Parathyroid adenoma (tissue), 2 donors: ENCODE results near the gene LAMP5.

Experiments
- H2AFZ ChIP-seq: fragments of 300-600 bp; sonication (generic); one replicate; pipeline ENCODE4 v1.7.0; 2017; ENCODE audit warnings: antibody characterized with exemption, mild to moderate bottlenecking
- H3K27ac ChIP-seq: fragments of 300-600 bp; sonication (generic); one replicate; pipeline ENCODE4 v1.7.0; 2017
- H3K27me3 ChIP-seq: fragments of 300-600 bp; sonication (generic); one replicate; pipeline ENCODE4 v1.7.0; 2017; ENCODE audit warnings: low read length; ENCODE audit not compliant: control insufficient read depth, insufficient read depth
- H3K36me3 ChIP-seq: fragments of 300-600 bp; sonication (generic); one replicate; pipeline ENCODE4 v1.7.0; 2017; ENCODE audit warnings: low read length; ENCODE audit not compliant: control insufficient read depth, insufficient read depth
- H3K4me1 ChIP-seq: fragments of 300-600 bp; sonication (generic); one replicate; pipeline ENCODE4 v1.7.0; 2017; ENCODE audit warnings: control low read depth
- H3K4me2 ChIP-seq: fragments of 300-600 bp; sonication (generic); one replicate; pipeline ENCODE4 v1.7.0; 2017; ENCODE audit warnings: low read length
- H3K4me3 ChIP-seq: fragments of 300-600 bp; sonication (generic); one replicate; pipeline ENCODE4 v1.7.0; 2017; ENCODE audit warnings: low read depth, low read length
- H3K79me2 ChIP-seq: fragments of 300-600 bp; sonication (generic); one replicate; pipeline ENCODE4 v1.7.0; 2017; ENCODE audit warnings: control low read depth
- H3K9ac ChIP-seq: fragments of 300-600 bp; sonication (generic); one replicate; pipeline ENCODE4 v1.7.0; 2017; ENCODE audit warnings: mild to moderate bottlenecking
- H3K9me3 ChIP-seq: fragments of 300-600 bp; sonication (generic); one replicate; pipeline ENCODE4 v1.7.0; 2017; ENCODE audit warnings: low read length; ENCODE audit not compliant: control insufficient read depth
- CTCF ChIP-seq: fragments of 300-600 bp; sonication (generic); IDR thresholded peaks from one replicate; pipeline ENCODE4 v1.7.0; 2017; ENCODE audit warnings: antibody characterized with exemption, mild to moderate bottlenecking
- donor health status: primary hyperparathyroidism.

Gene LAMP5

GRCh38 chr20:9518576-9519175 is 4.3 kb downstream of the LAMP5 start:
- H2AFZ ChIP-seq: no peak overlapping the region
- H3K27ac ChIP-seq: no peak overlapping the region
- no peak overlapping the region for H3K4me3 ChIP-seq
- no peak for TF ChIP-seq CTCF
- no peaks in the 10 kb centered on the region for H3K9me3 ChIP-seq
- no peaks in the 10 kb centered on the region for H3K79me2 ChIP-seq
- no peaks in the 10 kb centered on the region for H3K27me3 ChIP-seq
- no peak overlapping the region for H3K9ac ChIP-seq
- no peak overlapping the region for H3K4me2 ChIP-seq
- no peaks in the 10 kb centered on the region for H3K4me1 ChIP-seq
- no peaks in the 10 kb centered on the region for H3K36me3 ChIP-seq

- H3K4me1 ChIP-seq: no peaks in the 10 kb centered on the region
- no peaks in the 10 kb centered on the region for H3K36me3 ChIP-seq
- H3K27me3 ChIP-seq: no peaks in the 10 kb centered on the region
- H2AFZ ChIP-seq: no peak overlapping the region
- no peaks in the 10 kb centered on the region for H3K9me3 ChIP-seq
- no peaks in the 10 kb centered on the region for H3K79me2 ChIP-seq
- H3K4me2 ChIP-seq: no peak overlapping the region
- no peak overlapping the region for H3K27ac ChIP-seq
- no peak for TF ChIP-seq CTCF
- H3K4me3 ChIP-seq: no peak overlapping the region
- no peak overlapping the region for H3K9ac ChIP-seq
Measured at GRCh38 chr20:9520086-9520485, 5.7 kb downstream of the LAMP5 start.

GRCh38 chr20:9523636-9524035 is 9.2 kb downstream of the LAMP5 start:
- Histone ChIP-seq H3K27me3 (no peaks in the 10 kb centered on the region), H3K36me3 (no peaks in the 10 kb centered on the region), H3K9me3 (no peaks in the 10 kb centered on the region), H3K4me3 (no peak overlapping the region), H3K27ac (no peak overlapping the region), H3K4me2 (no peak overlapping the region), H3K79me2 (no peaks in the 10 kb centered on the region), H2AFZ (no peak overlapping the region), H3K9ac (no peak overlapping the region), H3K4me1 (no peaks in the 10 kb centered on the region)
- TF ChIP-seq CTCF: no peak

GRCh38 chr20:9531581-9531980 is 17.2 kb downstream of the LAMP5 start:
- Histone ChIP-seq H3K27ac (no peak overlapping the region), H3K9me3 (no peaks in the 10 kb centered on the region), H3K4me3 (no peak overlapping the region), H3K4me1 (no peaks in the 10 kb centered on the region), H2AFZ (no peak overlapping the region), H3K9ac (no peak overlapping the region), H3K4me2 (no peak overlapping the region), H3K36me3 (no peaks in the 10 kb centered on the region), H3K79me2 (no peaks in the 10 kb centered on the region), H3K27me3 (no peaks in the 10 kb centered on the region)
- no peak for TF ChIP-seq CTCF
